SU-DHL-6 (cell line): ENCODE measurements around the gene IRGQ.

Source experiments
- H2AFZ ChIP-seq: fragments of 200-600 bp; sonication (generic); 2 replicates; pipeline ENCODE4 v1.6.1; 2014; ENCODE audit warnings: low read depth, mild to moderate bottlenecking, moderate library complexity, mixed read lengths, antibody characterized with exemption, low read length; ENCODE audit not compliant: severe bottlenecking
- H3F3A ChIP-seq: fragments of 200-600 bp; shearing (Covaris generic); 2 replicates; pipeline ENCODE4 v1.6.0; 2016; ENCODE audit warnings: antibody characterized with exemption, mild to moderate bottlenecking; ENCODE audit not compliant: insufficient read depth
- H3K27ac ChIP-seq: fragments of 200-600 bp; sonication (generic); 2 replicates; pipeline ENCODE4 v1.5.1; 2016; ENCODE audit warnings: low read depth, mild to moderate bottlenecking, low read length, moderate library complexity, mixed read lengths
- H3K27me3 ChIP-seq: fragments of 200-600 bp; sonication (generic), shearing (Covaris generic); 2 replicates; pipeline ENCODE4 v1.6.0; 2014; ENCODE audit warnings: mild to moderate bottlenecking, low read length
- H3K36me3 ChIP-seq: fragments of 200-600 bp; sonication (generic); 2 replicates; pipeline ENCODE4 v1.6.1; 2014; ENCODE audit warnings: mild to moderate bottlenecking, low read length, mixed read lengths
- H3K4me2 ChIP-seq: fragments of 300-600, 200-600 bp; shearing (Covaris generic), sonication (generic); 2 replicates; pipeline ENCODE4 v1.6.0; 2014; ENCODE audit warnings: low read length, low read depth, mild to moderate bottlenecking; ENCODE audit not compliant: poor library complexity, severe bottlenecking
- H3K4me3 ChIP-seq: fragments of 200-600 bp; sonication (generic); 2 replicates; pipeline ENCODE4 v1.5.1; 2014; ENCODE audit warnings: antibody characterized with exemption, low read length, mild to moderate bottlenecking, mixed read lengths; ENCODE audit not compliant: insufficient read depth, poor library complexity, severe bottlenecking
- H3K79me2 ChIP-seq: fragments of 200-600 bp; sonication (generic); 2 replicates; pipeline ENCODE4 v1.6.1; 2014; ENCODE audit warnings: mild to moderate bottlenecking, low read length, moderate library complexity; ENCODE audit not compliant: insufficient read depth
- H3K9ac ChIP-seq: fragments of 200-600 bp; sonication (generic); 2 replicates; pipeline ENCODE4 v1.7.0; 2014; ENCODE audit warnings: mild to moderate bottlenecking, low read length
- H3K9me2 ChIP-seq: fragments of 200-600 bp; sonication (generic); replicated peaks from 2 replicates; pipeline ENCODE4 v1.6.1; 2014; ENCODE audit warnings: low read length; ENCODE audit not compliant: insufficient read depth
- H3K9me3 ChIP-seq: fragments of 200-600 bp; sonication (generic); 2 replicates; pipeline ENCODE4 v1.6.1; 2014; ENCODE audit warnings: low read length, mixed read lengths; ENCODE audit not compliant: insufficient read depth
- H4K20me1 ChIP-seq: fragments of 200-600 bp; sonication (generic); 2 replicates; pipeline ENCODE4 v1.6.1; 2014; ENCODE audit warnings: low read depth, mild to moderate bottlenecking, antibody characterized with exemption, low read length, moderate library complexity, mixed read lengths
- CTCF ChIP-seq: fragments of 200-600 bp; sonication (generic); IDR thresholded peaks from one replicate; pipeline ENCODE4 v1.5.1; 2017; ENCODE audit warnings: antibody characterized with exemption, mild to moderate bottlenecking, low read length, moderate library complexity; ENCODE audit not compliant: insufficient read depth, poor library complexity, severe bottlenecking
- EZH2phosphoT487 ChIP-seq: fragments of 200-600 bp; sonication (generic), shearing (Covaris generic); conservative IDR thresholded peaks from 2 replicates; pipeline ENCODE4 v1.6.1; 2018; ENCODE audit warnings: mild to moderate bottlenecking, antibody characterized with exemption, low read length, moderate library complexity, mixed read lengths

IRGQ gene

DNA sequence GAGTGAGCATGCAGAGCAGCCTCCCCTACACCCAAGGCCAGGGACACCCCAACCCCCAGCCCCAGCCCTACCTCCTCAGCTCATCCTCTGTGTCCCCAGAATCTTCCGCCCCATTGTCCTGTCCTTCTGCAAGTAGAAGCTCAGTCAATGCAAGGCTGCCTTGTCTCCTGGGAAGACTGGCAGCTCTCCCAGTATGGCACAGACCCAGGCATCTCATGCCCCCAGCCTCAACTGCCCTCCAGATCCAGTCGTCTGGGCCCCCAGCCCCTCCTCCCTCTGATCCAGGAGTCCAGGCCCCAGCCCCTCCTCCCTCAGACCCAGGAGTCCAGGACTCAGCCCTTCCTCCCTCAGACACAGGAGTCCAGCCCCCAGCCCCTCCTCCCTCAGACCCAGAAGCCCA lies 50.0 kb downstream of the IRGQ start:
- Histone ChIP-seq H3K79me2 (no peaks in the 10 kb centered on the region), H4K20me1 (no peaks in the 10 kb centered on the region), H3K9me3 (no peaks in the 10 kb centered on the region), H3K4me3 (no peak overlapping the region), H3K36me3 (no peaks in the 10 kb centered on the region), H3F3A (no peaks in the 10 kb centered on the region), H3K9ac (no peak overlapping the region), H3K27ac (no peak overlapping the region), H3K27me3 (no peaks in the 10 kb centered on the region), H2AFZ (no peak overlapping the region), H3K9me2 (no peaks in the 10 kb centered on the region), H3K4me2 (no peak overlapping the region)
- TF ChIP-seq EZH2phosphoT487, result no peak
- no peak for TF ChIP-seq CTCF

GRCh38 chr19:43545276-43545675 lies 50.7 kb downstream of the IRGQ start:
- no peak for TF ChIP-seq EZH2phosphoT487
- H3K36me3 ChIP-seq, result no peaks in the 10 kb centered on the region
- H3K9me3 ChIP-seq, result no peaks in the 10 kb centered on the region
- H3F3A ChIP-seq, result no peaks in the 10 kb centered on the region
- no peaks in the 10 kb centered on the region for H3K27me3 ChIP-seq
- H4K20me1 ChIP-seq, result no peaks in the 10 kb centered on the region
- no peak overlapping the region for H3K27ac ChIP-seq
- H3K9ac ChIP-seq, result no peak overlapping the region
- H3K79me2 ChIP-seq, result no peaks in the 10 kb centered on the region
- H2AFZ ChIP-seq, result no peak overlapping the region
- H3K4me2 ChIP-seq, result no peak overlapping the region
- no peaks in the 10 kb centered on the region for H3K9me2 ChIP-seq
- no peak overlapping the region for H3K4me3 ChIP-seq

DNA sequence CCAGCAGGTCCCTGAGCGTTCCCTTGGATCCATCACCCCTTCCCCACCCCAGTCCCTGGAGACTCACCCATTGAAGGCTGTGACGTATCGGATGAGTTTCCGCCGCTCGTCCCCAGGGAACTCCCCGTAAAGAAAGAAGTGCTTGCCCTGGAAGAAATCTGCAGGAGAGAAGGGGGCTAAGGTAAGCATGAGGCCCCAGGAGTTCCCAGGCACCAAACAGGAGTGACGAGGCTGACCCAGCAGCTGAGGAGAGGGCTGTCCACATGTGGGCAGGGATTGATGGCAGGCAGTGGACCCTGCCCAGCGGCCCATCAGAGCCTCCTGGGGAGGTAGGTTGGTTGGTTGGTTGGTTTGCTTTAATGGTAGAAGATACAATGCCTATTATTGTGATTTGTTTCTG lies 51.9 kb downstream of the IRGQ start:
- H3K9me3 ChIP-seq, result no peaks in the 10 kb centered on the region
- H3F3A ChIP-seq, result no peaks in the 10 kb centered on the region
- peaks cover 2% of the 10 kb centered on the region for H3K36me3 ChIP-seq
- H4K20me1 ChIP-seq, result no peaks in the 10 kb centered on the region
- H3K4me2 ChIP-seq, result no peak overlapping the region
- no peaks in the 10 kb centered on the region for H3K79me2 ChIP-seq
- H3K9me2 ChIP-seq, result no peaks in the 10 kb centered on the region
- H3K4me3 ChIP-seq, result no peak overlapping the region
- TF ChIP-seq EZH2phosphoT487 (no peak), CTCF (no peak)
- no peak overlapping the region for H3K9ac ChIP-seq
- no peak overlapping the region for H2AFZ ChIP-seq
- H3K27me3 ChIP-seq, result no peaks in the 10 kb centered on the region
- no peak overlapping the region for H3K27ac ChIP-seq

DNA sequence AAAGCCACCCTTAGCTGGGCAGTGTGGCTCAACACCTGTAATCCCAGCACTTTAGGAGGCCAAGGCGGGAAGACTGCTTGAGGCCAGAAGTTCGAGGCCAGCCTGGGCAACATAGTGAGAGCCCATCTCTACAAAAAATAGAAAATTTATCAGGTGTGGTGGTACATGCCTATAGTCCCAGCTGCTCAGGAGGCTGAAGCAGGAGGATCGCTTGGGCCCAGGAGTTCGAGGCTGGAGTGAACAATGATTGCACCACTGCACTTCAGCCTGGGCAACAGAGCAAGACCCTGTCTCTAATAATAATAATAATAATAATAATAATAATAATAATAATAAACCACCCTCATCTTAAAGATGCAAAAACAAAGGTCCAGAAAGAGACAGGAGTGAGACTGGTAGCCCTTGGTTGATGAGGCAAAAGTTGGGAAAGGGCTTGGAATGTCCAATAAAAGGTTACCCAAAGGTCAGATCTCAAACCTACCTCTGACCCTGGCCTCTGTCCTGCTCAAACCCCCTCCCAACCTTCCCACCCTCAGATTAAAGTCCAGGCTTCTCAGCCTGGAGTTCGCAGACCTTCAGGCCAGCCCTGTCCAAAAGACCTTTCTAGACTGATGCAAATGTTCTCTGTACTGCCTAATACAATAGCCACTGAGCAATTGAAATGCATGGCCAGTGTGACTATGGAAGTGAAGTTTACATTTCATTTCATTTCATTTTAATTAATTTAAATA lies 53.8 kb downstream of the IRGQ start:
- no peaks in the 10 kb centered on the region for H4K20me1 ChIP-seq
- no peak overlapping the region for H3K4me3 ChIP-seq
- H3K79me2 ChIP-seq, result no peaks in the 10 kb centered on the region
- TF ChIP-seq CTCF, result no peak
- TF ChIP-seq EZH2phosphoT487, result no peak
- H3K9me2 ChIP-seq, result no peaks in the 10 kb centered on the region
- no peak overlapping the region for H3K9ac ChIP-seq
- no peaks in the 10 kb centered on the region for H3F3A ChIP-seq
- H3K27me3 ChIP-seq, result no peaks in the 10 kb centered on the region
- no peak overlapping the region for H3K4me2 ChIP-seq
- no peaks in the 10 kb centered on the region for H3K9me3 ChIP-seq
- H3K36me3 ChIP-seq, result peaks cover 5% of the 10 kb centered on the region
- no peak overlapping the region for H3K27ac ChIP-seq
- no peak overlapping the region for H2AFZ ChIP-seq
